Stomach (tissue), 9 donors: ENCODE results near the gene TBC1D32. TPM values are rescaled to one million over a fixed set of nuclear protein-coding genes. Genes with fewer than 3 reads are reported as not detected.
"Not testable (repeated sequence)": the region's sequence is repeated elsewhere in the genome, so short reads cannot be mapped to it uniquely, and the experiment has no call there.

Experiments
- DNase-seq, 2 donors: peaks; one replicate each; pipeline versions ENCODE4 v3.0.0 to v3.0.0-alpha.2; 2013 to 2019
- H3K27ac ChIP-seq, 5 donors: fragments of 200-600 bp in 4 of 5; sonication (generic) in 4 of 5; one replicate each; pipeline ENCODE4 v1.5.1; 2013 to 2019; ENCODE audit warnings: mild to moderate bottlenecking in 1 of 5, moderate library complexity in 1 of 5
- H3K27me3 ChIP-seq, 3 donors: fragments of 200-600 bp; sonication (generic); one replicate each; pipeline ENCODE4 v1.5.1; 2017 to 2019; ENCODE audit warnings: mixed run types in 1 of 3
- H3K36me3 ChIP-seq, 4 donors: fragments of 200-600 bp; sonication (generic); 1 replicate in 3 of 4; 2 replicates in 1 of 4; pipeline ENCODE4 v1.5.1; 2016 to 2019
- H3K4me1 ChIP-seq, 4 donors: fragments of 200-600 bp; sonication (generic); one replicate each; pipeline ENCODE4 v1.5.1; 2016 to 2019
- H3K4me3 ChIP-seq, 4 donors: fragments of 200-600 bp; sonication (generic) in 3 of 4; one replicate each; pipeline ENCODE4 v1.5.1; 2016 to 2019; ENCODE audit warnings: mild to moderate bottlenecking in 1 of 4
- H3K9me3 ChIP-seq, 4 donors: fragments of 200-600 bp; sonication (generic); one replicate each; pipeline ENCODE4 v1.5.1; 2016 to 2019
- CTCF ChIP-seq, 7 experiments: fragments of 450-650 bp in 4 of 7; fragments of 200-600 bp in 3 of 7; sonication (generic) in 3 of 7; IDR thresholded peaks; one replicate each; pipeline ENCODE4 v1.5.1; 2016 to 2019; ENCODE audit warnings: antibody characterized with exemption in 7 of 7, control low read depth in 2 of 7, mild to moderate bottlenecking in 1 of 7
- EP300 ChIP-seq: sonication (generic); formaldehyde crosslinking; IDR thresholded peaks from one replicate; pipeline ENCODE4 v1.6.1; 2017; ENCODE audit warnings: antibody characterized with exemption
- POLR2A ChIP-seq, 4 donors: fragments of 450-650 bp; IDR thresholded peaks; one replicate each; pipeline ENCODE4 v1.6.1; 2016; ENCODE audit warnings: antibody characterized with exemption in 4 of 4, control low read depth in 2 of 4, mild to moderate bottlenecking in 1 of 4, moderate library complexity in 1 of 4
- POLR2AphosphoS5 ChIP-seq, 3 donors: sonication (generic); formaldehyde crosslinking; IDR thresholded peaks; one replicate each; pipeline ENCODE4 v1.6.1; 2016; ENCODE audit warnings: antibody characterized with exemption in 3 of 3
- WGBS, 5 donors: extraction: QIAGEN DNeasy Blood & Tissue Kit in 3 of 5; methylation state at CpG; one replicate each; pipeline versions ENCODE4 v1.1.5 to v1.1.7; 2013 to 2018; 5-methylcytosine and 5-hydroxymethylcytosine counted together
- intact Hi-C: fragments of 100-400 bp; cut with DNase I; formaldehyde crosslinking; loops from one replicate; pipeline ENCODE4 v1.15.1; 2023; ENCODE audit warnings: low total_unique reads
- polyA plus RNA-seq, 3 donors: library from polyadenylated mRNA; stranded (reverse); fragments of 200-250 nt; gene quantifications; one replicate each; pipeline ENCODE4 v1.2.3, GENCODE V29; 2013
- total RNA-seq, 5 donors: library from RNA; depleted of rRNA; stranded (reverse); fragments of >200 nt; gene quantifications; one replicate each; pipeline versions ENCODE4 v1.1.0 to v1.2.3, GENCODE V29; 2014 to 2016
- donor health status: healthy with polysubstance abuse.
- donor health status: Bipolar disorder and iron deficiency.
- donor health status: healthy.

Gene TBC1D32
- total and polyA plus RNA-seq, 8 donors = 0.46 to 38.2 (median 1.8) TPM

- H3K9me3 ChIP-seq = no peaks in the 10 kb centered on the region
- intact Hi-C loops = no loop called here
- H3K27me3 ChIP-seq = no peaks in the 10 kb centered on the region
- WGBS, 5 donors = 92 to 96% (median 93%) methylated on average over 2 of the region's 2 CpGs
- no peak overlapping the region for H3K27ac ChIP-seq
- no peak overlapping the region for H3K4me3 ChIP-seq
- H3K4me1 ChIP-seq = no peaks in the 10 kb centered on the region
- peaks cover 0 to 13% (median 6%) of the 10 kb centered on the region in 4 donors for H3K36me3 ChIP-seq
- no peak for DNase-seq
- TF ChIP-seq POLR2AphosphoS5 (IDR thresholded peaks at IDR 0.05) (no peak), EP300 (no peak), POLR2A (IDR thresholded peaks at IDR 0.05) (no peak), CTCF (IDR thresholded peaks at IDR 0.05) (no peak)
These were observed 14.7 kb downstream of the TBC1D32 start for GRCh38 chr6:121319603-121320002.

- Histone ChIP-seq H3K9me3 (no peaks in the 10 kb centered on the region), H3K4me1 (no peaks in the 10 kb centered on the region), H3K27ac (no peak overlapping the region), H3K4me3 (peak overlapping the region in 1 of 4 donors; percentile 19), H3K27me3 (no peaks in the 10 kb centered on the region), H3K36me3 (peaks cover 0 to 14% (median 6%) of the 10 kb centered on the region in 4 donors)
- peak in 1 of 2 donors; percentile 46 for DNase-seq
- TF ChIP-seq EP300 (no peak), CTCF (IDR thresholded peaks at IDR 0.05) (peak in 4 of 7 experiments; percentile 16 to 43 (median 40))
- intact Hi-C loops = no loop called here
- WGBS, 5 donors = 26 to 45% (median 34%) methylated on average over 4 of the region's 4 CpGs
These were observed 15.1 kb downstream of the TBC1D32 start for GRCh38 chr6:121319112-121319553.

GRCh38 chr6:121314381-121315112 is 19.7 kb downstream of the TBC1D32 start:
- 79 to 99% (median 95%) methylated on average over 6 of the region's 6 CpGs for WGBS, 5 donors
- intact Hi-C loops = no loop called here

GRCh38 chr6:121311814-121312213 is 22.5 kb downstream of the TBC1D32 start:
- H3K27ac ChIP-seq, H3K36me3 ChIP-seq, H3K4me3 ChIP-seq, H3K9me3 ChIP-seq, H3K4me1 ChIP-seq, DNase-seq, H3K27me3 ChIP-seq, intact Hi-C loops: not testable (repeated sequence)
- WGBS, 5 donors = 95 to 97% (median 96%) methylated on average over 5 of the region's 5 CpGs

More at GRCh38 chr6:121314381-121315112, 19.7 kb downstream of the TBC1D32 start:
- peaks cover 0 to 4% (median 2%) of the 10 kb centered on the region in 4 donors for H3K36me3 ChIP-seq
- H3K4me3 ChIP-seq = no peak overlapping the region
- TF ChIP-seq EP300 (no peak), POLR2A (IDR thresholded peaks at IDR 0.05) (no peak), POLR2AphosphoS5 (IDR thresholded peaks at IDR 0.05) (no peak), CTCF (IDR thresholded peaks at IDR 0.05) (no peak)
- no peaks in the 10 kb centered on the region for H3K4me1 ChIP-seq
- no peaks in the 10 kb centered on the region for H3K27me3 ChIP-seq
- H3K27ac ChIP-seq = no peak overlapping the region
- no peak for DNase-seq
- H3K9me3 ChIP-seq = no peaks in the 10 kb centered on the region

- DNase-seq = no peak
- 74 to 88% (median 84%) methylated on average over 1 of the region's 1 CpG for WGBS, 5 donors
- H3K27ac ChIP-seq = no peak overlapping the region
- peaks cover 0 to 4% (median 2%) of the 10 kb centered on the region in 4 donors for H3K36me3 ChIP-seq
- H3K4me3 ChIP-seq = no peak overlapping the region
- no peaks in the 10 kb centered on the region for H3K27me3 ChIP-seq
- intact Hi-C loops = no loop called here
- H3K9me3 ChIP-seq = no peaks in the 10 kb centered on the region
- TF ChIP-seq POLR2AphosphoS5 (IDR thresholded peaks at IDR 0.05) (no peak), CTCF (IDR thresholded peaks at IDR 0.05) (no peak), POLR2A (IDR thresholded peaks at IDR 0.05) (no peak), EP300 (no peak)
- no peaks in the 10 kb centered on the region for H3K4me1 ChIP-seq
These were observed 23.8 kb downstream of the TBC1D32 start for GRCh38 chr6:121310495-121310894.
